ENCODE measurements around the gene DPP6.
"Not testable (repeated sequence)": the region's sequence is repeated elsewhere in the genome, so short reads cannot be mapped to it uniquely, and the experiment has no call there.

The DPP6 gene

GRCh38 chr7:154072395-154073181 lies 20.4 kb downstream of the DPP6 start:
- not testable (repeated sequence) for DNase-seq (ENCODE audit: low read depth)

- not testable (repeated sequence) for DNase-seq (ENCODE audit: low read depth)
These were observed 26.3 kb downstream of the DPP6 start for GRCh38 chr7:154078523-154078922.

- not testable (repeated sequence) for DNase-seq (ENCODE audit: low read depth)
These were observed 28.1 kb downstream of the DPP6 start for GRCh38 chr7:154080249-154080648.

GRCh38 chr7:154087037-154087725 lies 35.0 kb downstream of the DPP6 start:
- not testable (repeated sequence) for DNase-seq (ENCODE audit: low read depth)

GRCh38 chr7:154092093-154092492 lies 39.9 kb downstream of the DPP6 start:
- DNase-seq (ENCODE audit: low read depth), result not testable (repeated sequence)

GRCh38 chr7:154095201-154095600 lies 43.0 kb downstream of the DPP6 start:
- not testable (repeated sequence) for DNase-seq (ENCODE audit: low read depth)

- DNase-seq (ENCODE audit: low read depth), result not testable (repeated sequence)
These were observed 52.9 kb downstream of the DPP6 start for GRCh38 chr7:154105063-154105462.

- not testable (repeated sequence) for DNase-seq (ENCODE audit: low read depth)
These were observed 57.4 kb downstream of the DPP6 start for GRCh38 chr7:154109615-154110014.

GRCh38 chr7:154113732-154114351 lies 61.6 kb downstream of the DPP6 start:
- not testable (repeated sequence) for DNase-seq (ENCODE audit: low read depth)

GRCh38 chr7:154117411-154118390 lies 65.5 kb downstream of the DPP6 start:
- DNase-seq (ENCODE audit: low read depth), result not testable (repeated sequence)

- DNase-seq (ENCODE audit: low read depth), result not testable (repeated sequence)
These were observed 68.6 kb downstream of the DPP6 start for GRCh38 chr7:154120825-154121224.

- not testable (repeated sequence) for DNase-seq (ENCODE audit: low read depth)
These were observed 70.5 kb downstream of the DPP6 start for GRCh38 chr7:154122720-154123119.

- not testable (repeated sequence) for DNase-seq (ENCODE audit: low read depth)
These were observed 71.2 kb downstream of the DPP6 start for GRCh38 chr7:154123397-154123796.

- not testable (repeated sequence) for DNase-seq (ENCODE audit: low read depth)
These were observed 76.9 kb downstream of the DPP6 start for GRCh38 chr7:154129142-154129541.

GRCh38 chr7:154132617-154133016 lies 80.4 kb downstream of the DPP6 start:
- not testable (repeated sequence) for DNase-seq (ENCODE audit: low read depth)

GRCh38 chr7:154133703-154134277 lies 81.6 kb downstream of the DPP6 start:
- DNase-seq (ENCODE audit: low read depth), result not testable (repeated sequence)

GRCh38 chr7:154134698-154135097 lies 82.5 kb downstream of the DPP6 start:
- not testable (repeated sequence) for DNase-seq (ENCODE audit: low read depth)

GRCh38 chr7:154135646-154136045 lies 83.4 kb downstream of the DPP6 start:
- DNase-seq (ENCODE audit: low read depth), result not testable (repeated sequence)

- DNase-seq (ENCODE audit: low read depth), result not testable (repeated sequence)
These were observed 93.9 kb downstream of the DPP6 start for GRCh38 chr7:154145922-154146706.

GRCh38 chr7:154146707-154147038 lies 94.5 kb downstream of the DPP6 start:
- not testable (repeated sequence) for DNase-seq (ENCODE audit: low read depth)

Measured in GM04503 (cell line).